Transverse colon (tissue), 4 donors: Measurements from ENCODE around the gene RGL3. TPM values are rescaled to one million over a fixed set of nuclear protein-coding genes. Genes with fewer than 3 reads are reported as not detected.
A peak's percentile ranks its signal among the peaks of the same experiment; 100 is the strongest.

Experiments used
- DNase-seq: peaks from one replicate; pipeline ENCODE4 v3.0.0-alpha.2; 2019
- H3K27ac ChIP-seq, 4 donors: fragments of 200-600 bp; sonication (generic); 2 replicates each; pipeline ENCODE4 v1.5.1; 2016 to 2018; ENCODE audit warnings: inconsistent platforms in 4 of 4
- H3K27me3 ChIP-seq: fragments of 200-600 bp; sonication (generic); 2 replicates; pipeline ENCODE4 v1.5.1; 2017; ENCODE audit warnings: inconsistent platforms
- H3K36me3 ChIP-seq, 4 donors: fragments of 200-600 bp; sonication (generic); 2 replicates each; pipeline ENCODE4 v1.5.1; 2017 to 2019; ENCODE audit warnings: inconsistent platforms in 4 of 4
- H3K4me1 ChIP-seq, 4 donors: fragments of 200-600 bp; sonication (generic); 2 replicates each; pipeline ENCODE4 v1.5.1; 2017 to 2020; ENCODE audit warnings: inconsistent platforms in 4 of 4
- H3K4me3 ChIP-seq, 4 donors: fragments of 200-600 bp; sonication (generic); 1 replicate in 1 of 4; 2 replicates in 3 of 4; pipeline versions ENCODE4 v1.5.1 to v1.6.1; 2017 to 2019; ENCODE audit warnings: inconsistent platforms in 4 of 4
- H3K9me3 ChIP-seq, 2 donors: fragments of 200-600 bp; sonication (generic); 2 replicates each; pipeline ENCODE4 v1.5.1; 2017 to 2019; ENCODE audit warnings: inconsistent platforms in 2 of 2
- CTCF ChIP-seq, 5 experiments: fragments of 200-600 bp in 3 of 5; fragments of 450-650 bp in 2 of 5; sonication (generic) in 3 of 5; IDR thresholded peaks; 1 replicate in 2 of 5; 2 replicates in 3 of 5; pipeline ENCODE4 v1.5.1; 2016 to 2017; ENCODE audit warnings: antibody characterized with exemption in 5 of 5, inconsistent platforms in 3 of 5, mild to moderate bottlenecking in 2 of 5, moderate library complexity in 1 of 5
- EP300 ChIP-seq: sonication (generic); formaldehyde crosslinking; IDR thresholded peaks from one replicate; pipeline ENCODE4 v1.6.1; 2017; ENCODE audit warnings: antibody characterized with exemption, low read depth
- POLR2A ChIP-seq: fragments of 450-650 bp; IDR thresholded peaks from one replicate; pipeline ENCODE4 v1.6.1; 2016; ENCODE audit warnings: antibody characterized with exemption, mild to moderate bottlenecking, moderate library complexity
- POLR2AphosphoS5 ChIP-seq, 3 donors: sonication (generic); formaldehyde crosslinking; IDR thresholded peaks; one replicate each; pipeline ENCODE4 v1.6.1; 2016; ENCODE audit warnings: antibody characterized with exemption in 3 of 3
- WGBS, 2 donors: methylation state at CpG; one replicate each; pipeline ENCODE4 v1.1.5; 2018; ENCODE audit warnings: low coverage in 1 of 2; 5-methylcytosine and 5-hydroxymethylcytosine counted together
- in situ Hi-C, 4 donors: fragments of 200-750 bp; cut with MboI; loops; one replicate each; pipeline versions ENCODE4 v1.15.0 to v1.15.1; 2017; ENCODE audit warnings: low sequenced_read_pairs in 3 of 4, low pct_ligation_motif_present in 1 of 4, low pct_unique_long_range_greater_than_20kb in 1 of 4
- intact Hi-C: fragments of 100-400 bp; cut with DNase I; formaldehyde crosslinking; loops from one replicate; pipeline ENCODE4 v1.15.1; 2023; ENCODE audit warnings: low total_unique reads
- total RNA-seq, 4 donors: library from RNA; depleted of rRNA; stranded (reverse); fragments of >200 nt; gene quantifications; one replicate each; pipeline ENCODE4 v1.1.0, GENCODE V29; 2016

RGL3 gene
- total RNA-seq, 4 donors from 2014 or later = 6.7 to 78.9 (median 28.1) TPM

- Histone ChIP-seq H3K9me3 (no peaks in the 10 kb centered on the region), H3K27ac (no peak overlapping the region), H3K4me1 (no peaks in the 10 kb centered on the region), H3K36me3 (peaks cover 0 to 64% (median 23%) of the 10 kb centered on the region in 4 donors), H3K27me3 (no peaks in the 10 kb centered on the region), H3K4me3 (no peak overlapping the region)
- intact Hi-C loops = loop anchor here (10.0 kb wide), 2 partner anchors 149 to 329 kb away; partner anchors contain the start of gene TSPAN16
- DNase-seq = no peak
- WGBS, 2 donors = 71% methylated on average over 3 of the region's 5 CpGs; no CpG with 5 or more reads in 1 of the 2 donors
- TF ChIP-seq POLR2A (no peak), POLR2AphosphoS5 (IDR thresholded peaks at IDR 0.05) (no peak), EP300 (no peak), CTCF (IDR thresholded peaks at IDR 0.05) (no peak)
- in situ Hi-C loops = no loop called here
These were observed 24.9 kb upstream of the RGL3 start for GRCh38 chr19:11444059-11444458.

- H3K27me3 ChIP-seq = no peaks in the 10 kb centered on the region
- intact Hi-C loops (no loop called here), in situ Hi-C loops (loop anchor here in 2 of 4 donors (10.0 kb wide), 2 partner anchors 63 to 143 kb away; partner anchors contain the start of genes SWSAP1 (in 1 of the 2) and TSPAN16 (in 1 of the 2))
- H3K4me1 ChIP-seq = peaks cover 9 to 18% (median 15%) of the 10 kb centered on the region in 4 donors
- peak; percentile 43 for DNase-seq
- H3K36me3 ChIP-seq = peaks cover 0 to 46% (median 20%) of the 10 kb centered on the region in 4 donors
- peak overlapping the region in 1 of 4 donors; percentile 13 for H3K27ac ChIP-seq
- TF ChIP-seq POLR2AphosphoS5 (IDR thresholded peaks at IDR 0.05) = no peak
- no peak for TF ChIP-seq POLR2A
- TF ChIP-seq EP300 = no peak
- no peak for TF ChIP-seq CTCF (IDR thresholded peaks at IDR 0.05)
- WGBS, 2 donors = 90% methylated on average over 9 of the region's 9 CpGs; no CpG with 5 or more reads in 1 of the 2 donors
- H3K4me3 ChIP-seq = no peak overlapping the region
- H3K9me3 ChIP-seq = no peaks in the 10 kb centered on the region
These were observed 18.8 kb upstream of the RGL3 start for GRCh38 chr19:11437955-11438354.

GRCh38 chr19:11435833-11436313 is 16.8 kb upstream of the RGL3 start:
- Histone ChIP-seq H3K27ac (peak overlapping the region; percentile 82 to 92 (median 86)), H3K36me3 (peaks cover 0 to 26% (median 13%) of the 10 kb centered on the region in 4 donors), H3K4me1 (peaks cover 9 to 18% (median 15%) of the 10 kb centered on the region in 4 donors), H3K4me3 (peak overlapping the region; percentile 58 to 77 (median 70)), H3K27me3 (no peaks in the 10 kb centered on the region), H3K9me3 (no peaks in the 10 kb centered on the region)
- in situ Hi-C loops (loop anchor here in 2 of 4 donors (10.0 kb wide), 2 partner anchors 61 to 141 kb away; partner anchors contain the start of genes SWSAP1 (in 1 of the 2) and TSPAN16 (in 1 of the 2)), intact Hi-C loops (no loop called here)
- 0 to 3% methylated on average over 1 to 19 of the region's 21 CpGs for WGBS, 2 donors
- peak; percentile 2 for TF ChIP-seq POLR2A
- no peak for TF ChIP-seq POLR2AphosphoS5 (IDR thresholded peaks at IDR 0.05)
- DNase-seq = peak; percentile 45

GRCh38 chr19:11435057-11435832 is 16.1 kb upstream of the RGL3 start, which contains the start of the genes ODAD3 and PRKCSH:
Gene ODAD3 (minus strand): TSS chr19:11435121. CDS start chr19:11435016, 105 bp downstream.
Gene PRKCSH (plus strand): TSS chr19:11435635. CDS start chr19:11436118, 483 bp downstream.
- in situ Hi-C loops = loop anchor here in 2 of 4 donors (10.0 kb wide), 2 partner anchors 60 to 140 kb away; partner anchors contain the start of genes SWSAP1 (in 1 of the 2) and TSPAN16 (in 1 of the 2)
- Histone ChIP-seq H3K27me3 (no peaks in the 10 kb centered on the region), H3K36me3 (peaks cover 0 to 21% (median 10%) of the 10 kb centered on the region in 4 donors), H3K27ac (peak within 1 kb of the TSS; percentile 82 to 92 (median 86)), H3K4me1 (peaks cover 9 to 18% (median 15%) of the 10 kb centered on the region in 4 donors), H3K9me3 (no peaks in the 10 kb centered on the region), H3K4me3 (peak within 1 kb of the TSS; percentile 58 to 77 (median 70))
- WGBS, 2 donors = 1% methylated on average over 49 of the region's 53 CpGs; no CpG with 5 or more reads in 1 of the 2 donors
- peak; percentile 99 for DNase-seq
- TF ChIP-seq POLR2AphosphoS5 (IDR thresholded peaks at IDR 0.05) (peak; percentile 85 to 99 (median 98)), EP300 (no peak), POLR2A (peak; percentile 64), CTCF (IDR thresholded peaks at IDR 0.05) (peak; percentile 86 to 100 (median 91))
- intact Hi-C loops = no loop called here
